OCI-LY7 (cell line): ENCODE results near the gene MYO18A. TPM values are rescaled to one million over a fixed set of nuclear protein-coding genes. Genes with fewer than 3 reads are reported as not detected.

Experiments used
- BruUV-seq: library from RNA; stranded (reverse); fragments of 400-500 nt; replicated peaks from 2 replicates; lab custom pipeline; 2021; lab: Mats Ljungman, UMichigan
- CTCF ChIA-PET: fragments of 300-600 bp; sonication (Branson Sonifier 250); formaldehyde crosslinking; loops from one replicate; lab custom pipeline; 2022; ENCODE audit warnings: antibody characterized with exemption; ENCODE audit not compliant: unreplicated experiment; lab: Charles Lee
- POLR2A ChIA-PET: fragments of 300-600 bp; sonication (Branson Sonifier 250); formaldehyde crosslinking; loops from one replicate; lab custom pipeline; 2022; ENCODE audit warnings: antibody characterized with exemption; lab: Charles Lee
- DNase-seq: peaks from one replicate; pipeline ENCODE4 v3.0.0-alpha.2; 2015; ENCODE audit warnings: low spot score
- H2AFZ ChIP-seq: fragments of 200-600 bp; sonication (generic), shearing (Covaris generic); 2 replicates; pipeline ENCODE4 v1.6.1; 2014; ENCODE audit warnings: mild to moderate bottlenecking, antibody characterized with exemption, low read length, moderate library complexity
- H3K27ac ChIP-seq: fragments of 200-600 bp; sonication (generic); 2 replicates; pipeline ENCODE4 v1.5.1; 2014; ENCODE audit warnings: mixed run types, low read depth, mild to moderate bottlenecking, moderate library complexity, low read length, inconsistent platforms; ENCODE audit not compliant: poor library complexity, severe bottlenecking
- H3K36me3 ChIP-seq: fragments of 200-600 bp; sonication (generic); 2 replicates; pipeline ENCODE4 v1.6.1; 2014; ENCODE audit warnings: mild to moderate bottlenecking, antibody characterized with exemption, low read length, moderate library complexity, mixed read lengths; ENCODE audit not compliant: insufficient read depth
- H3K4me1 ChIP-seq: fragments of 200-600 bp; sonication (generic); 2 replicates; pipeline ENCODE4 v1.5.1; 2014; ENCODE audit warnings: mild to moderate bottlenecking, low read length; ENCODE audit not compliant: insufficient read depth, poor library complexity, severe bottlenecking
- H3K4me2 ChIP-seq: fragments of 200-600 bp; sonication (generic); 2 replicates; pipeline ENCODE4 v1.6.1; 2014; ENCODE audit warnings: mild to moderate bottlenecking, low read length
- H3K4me3 ChIP-seq: fragments of 200-600 bp; sonication (generic); 2 replicates; pipeline ENCODE4 v1.5.1; 2014; ENCODE audit warnings: mild to moderate bottlenecking, low read depth, low read length; ENCODE audit not compliant: poor library complexity, severe bottlenecking
- H3K79me2 ChIP-seq: fragments of 200-600 bp; sonication (generic); 2 replicates; pipeline ENCODE4 v1.6.1; 2016; ENCODE audit warnings: low read depth, mild to moderate bottlenecking, low read length, moderate library complexity, mixed read lengths; ENCODE audit not compliant: insufficient read depth
- H3K9me2 ChIP-seq: fragments of 200-600 bp; sonication (generic); 2 replicates; pipeline ENCODE4 v1.6.1; 2016; ENCODE audit warnings: mild to moderate bottlenecking, low read length, mixed read lengths; ENCODE audit not compliant: insufficient read depth
- H3K9me3 ChIP-seq: fragments of 200-600 bp; sonication (generic); 2 replicates; pipeline ENCODE4 v1.6.1; 2014; ENCODE audit warnings: mild to moderate bottlenecking, mixed run types, low read length, mixed read lengths
- H4K20me1 ChIP-seq: fragments of 200-600 bp; sonication (generic); 2 replicates; pipeline ENCODE4 v1.6.1; 2014; ENCODE audit warnings: mild to moderate bottlenecking, antibody characterized with exemption, low read length, moderate library complexity, mixed read lengths; ENCODE audit not compliant: insufficient read depth
- CTCF ChIP-seq: fragments of 200-600 bp; sonication (generic); conservative IDR thresholded peaks from 2 replicates; pipeline ENCODE4 v1.5.1; 2014; ENCODE audit warnings: mild to moderate bottlenecking, antibody characterized with exemption, low read length, moderate library complexity, mixed read lengths
- EZH2phosphoT487 ChIP-seq: fragments of 200-600 bp; sonication (generic); IDR thresholded peaks from 2 replicates; pipeline ENCODE4 v1.6.1; 2018; ENCODE audit warnings: low read depth, borderline replicate concordance, mild to moderate bottlenecking, mixed run types, antibody characterized with exemption, low read length, moderate library complexity, mixed read lengths
- intact Hi-C: fragments of 100-400 bp; cut with micrococcal nuclease; formaldehyde crosslinking; loops from one replicate; pipeline ENCODE4 v1.10.0; 2022; ENCODE audit not compliant: unreplicated experiment
- total RNA-seq, 2 experiments: library from RNA; depleted of rRNA in 1 of 2; stranded (reverse); fragments of >200 nt in 1 of 2; shearing (Covaris generic) in 1 of 2; gene quantifications; 2 replicates each; pipeline ENCODE4 v1.2.3, GENCODE V29; 2014 to 2022

Gene MYO18A
- total RNA-seq, 2 experiments from 2014 or later = 124 to 128 TPM

- BruUV-seq = no TSS peak
- DNase-seq = peak; percentile 54
- H3K36me3 ChIP-seq = no peaks in the 10 kb centered on the region
Measured at GRCh38 chr17:29042679-29043538, 137.3 kb downstream of the MYO18A start, which contains the start of gene PIPOX. PIPOX (plus strand) TSS chr17:29043141; CDS start chr17:29043226, 85 bp downstream.

GRCh38 chr17:29042026-29042678, 138.0 kb downstream of the MYO18A start:
- no peaks in the 10 kb centered on the region for H3K79me2 ChIP-seq
- DNase-seq = no peak
- no peaks in the 10 kb centered on the region for H3K9me2 ChIP-seq
- H2AFZ ChIP-seq = no peak overlapping the region
- no peak overlapping the region for H3K27ac ChIP-seq
- H3K4me3 ChIP-seq = no peak overlapping the region
- BruUV-seq = no TSS peak
- peak overlapping the region; percentile 48 for H3K4me2 ChIP-seq
- H3K9me3 ChIP-seq = no peaks in the 10 kb centered on the region
- peaks cover 17% of the 10 kb centered on the region for H3K4me1 ChIP-seq
- TF ChIP-seq CTCF (no peak), EZH2phosphoT487 (no peak)
- ChIA-PET CTCF (no interaction called here), POLR2A (interaction anchor here (0.6 kb wide), 1 partner anchor 44 kb away, joined by 3 read pairs; no protein-coding TSS in a partner anchor)
- H3K36me3 ChIP-seq = no peaks in the 10 kb centered on the region
- no peaks in the 10 kb centered on the region for H4K20me1 ChIP-seq
- intact Hi-C loops = no loop called here

More at GRCh38 chr17:29042679-29043538, 137.3 kb downstream of the MYO18A start, which contains the start of gene PIPOX:
- Histone ChIP-seq H2AFZ (no peak within 1 kb of the TSS), H3K4me2 (peak within 1 kb of the TSS; percentile 48), H3K27ac (no peak within 1 kb of the TSS), H3K9me2 (no peaks in the 10 kb centered on the region), H3K79me2 (no peaks in the 10 kb centered on the region), H3K4me1 (peaks cover 17% of the 10 kb centered on the region), H3K4me3 (no peak within 1 kb of the TSS), H4K20me1 (no peaks in the 10 kb centered on the region), H3K9me3 (no peaks in the 10 kb centered on the region)
- intact Hi-C loops = no loop called here
- TF ChIP-seq CTCF (no peak), EZH2phosphoT487 (no peak)
- CTCF ChIA-PET = no interaction called here
- POLR2A ChIA-PET = interaction anchor here (0.7 kb wide), 1 partner anchor 8 kb away, joined by 3 read pairs; no protein-coding TSS in a partner anchor
